K562 (cell line): Measurements from ENCODE around the gene MCU. TPM values are rescaled to one million over a fixed set of nuclear protein-coding genes. Genes with fewer than 3 reads are reported as not detected.

Experiments used
- ARID3A ChIP-seq: IDR thresholded peaks from 2 replicates; pipeline ENCODE4 v1.6.1; 2012; ENCODE audit warnings: low read depth, low read length, improper control_type of control experiment, borderline replicate concordance
- DLX4 ChIP-seq: fragments of 250-450 bp; sonication (Bioruptor Pico); IDR thresholded peaks from 2 replicates; pipeline ENCODE4 v1.6.1; 2021; ENCODE audit warnings: mild to moderate bottlenecking
- ESRRA ChIP-seq: fragments of 450-650 bp; IDR thresholded peaks from 2 replicates; pipeline ENCODE4 v1.6.1; 2014; ENCODE audit warnings: low read depth, mild to moderate bottlenecking, moderate library complexity, borderline replicate concordance
- MAFF ChIP-seq: IDR thresholded peaks from 2 replicates; pipeline ENCODE4 v1.6.1; 2012; ENCODE audit warnings: low read length, improper control_type of control experiment
- MGA ChIP-seq: fragments of 450-650 bp; IDR thresholded peaks from 2 replicates; pipeline ENCODE4 v1.6.1; 2016; ENCODE audit warnings: mild to moderate bottlenecking, moderate library complexity
- MTF1 ChIP-seq: fragments of 250-450 bp; sonication (Bioruptor Pico); IDR thresholded peaks from 2 replicates; pipeline ENCODE4 v1.9.0; 2021; ENCODE audit warnings: moderate library complexity, mild to moderate bottlenecking, inconsistent platforms, borderline replicate concordance
- NR0B1 ChIP-seq: fragments of 450-650 bp; IDR thresholded peaks from one replicate; pipeline ENCODE4 v1.6.1; 2018; ENCODE audit warnings: mild to moderate bottlenecking, moderate library complexity; ENCODE audit not compliant: partially characterized antibody
- ZFX ChIP-seq: sonication (generic); formaldehyde crosslinking; IDR thresholded peaks from 2 replicates; pipeline ENCODE4 v1.8.0; 2022; ENCODE audit warnings: mild to moderate bottlenecking, missing genetic modification reagents, moderate library complexity
- ZNF212 ChIP-seq: fragments of 450-650 bp; formaldehyde crosslinking; IDR thresholded peaks from 2 replicates; pipeline ENCODE4 v1.4.0; 2020; ENCODE audit warnings: mild to moderate bottlenecking
- polyA plus RNA-seq, 8 experiments: library from polyadenylated mRNA; depleted of rRNA in 4 of 8; stranded (reverse) in 5 of 8; unstranded in 3 of 8; fragments of >200 nt; fragmentation: Nextera tagmentation in 2 of 8; fragmentation: Illumina TruSeq in 1 of 8; extraction: Ambion mirVana in 2 of 8; extraction: Trizol in 1 of 8; gene quantifications; 2 replicates each; pipeline versions ENCODE4 v1.2.1 to v1.2.3, GENCODE V29; 2011 to 2014; ENCODE audit warnings: inconsistent platforms in 1 of 8, missing spikeins in 1 of 8
- total RNA-seq, 7 experiments: library from RNA; depleted of rRNA in 6 of 7; stranded (reverse); fragments of >200 nt in 6 of 7; fragmentation: Illumina TruSeq in 2 of 7; extraction: Trizol in 2 of 7; gene quantifications; 2 replicates each; pipeline versions ENCODE4 v1.2.1 to v1.2.3, GENCODE V29; 2011 to 2021; ENCODE audit warnings: low replicate concordance in 1 of 7

Gene MCU
- total and polyA plus RNA-seq, 9 of the 15 experiments (the other 6 are each of a cell fraction or from before 2014, with no cell fraction given): 8.2 to 88.8 (median 21.3) TPM

GRCh38 chr10:72832701-72833100, 140.8 kb downstream of the MCU start (continued):
- no peak for TF ChIP-seq NR0B1
- TF ChIP-seq MTF1: no peak
- TF ChIP-seq ESRRA: no peak
- TF ChIP-seq ZFX (CRISPR knock-in tag): no peak
- no peak for TF ChIP-seq DLX4 (CRISPR knock-in tag)
- TF ChIP-seq ZNF212 (CRISPR knock-in tag): no peak
- TF ChIP-seq MAFF: no peak
- no peak for TF ChIP-seq ARID3A
- TF ChIP-seq MGA: no peak
